Lung microvascular endothelial cell (primary cell): Measurements from ENCODE around the gene ALDH18A1. TPM values are rescaled to one million over a fixed set of nuclear protein-coding genes. Genes with fewer than 3 reads are reported as not detected.
A peak's percentile ranks its signal among the peaks of the same experiment; 100 is the strongest.

Experiments used
- DNase-seq, 2 donors: peaks; one replicate each; pipeline versions ENCODE4 v3.0.0 to v3.0.0-alpha.2; 2010; ENCODE audit warnings: low read depth in 2 of 2
- total RNA-seq: library from RNA; depleted of rRNA; stranded (reverse); fragments of >200 nt; gene quantifications from 2 replicates; pipeline ENCODE4 v1.2.1, GENCODE V29; 2014

The ALDH18A1 gene
- total RNA-seq, 1 donor from 2014 or later: 82.1 TPM

DNA sequence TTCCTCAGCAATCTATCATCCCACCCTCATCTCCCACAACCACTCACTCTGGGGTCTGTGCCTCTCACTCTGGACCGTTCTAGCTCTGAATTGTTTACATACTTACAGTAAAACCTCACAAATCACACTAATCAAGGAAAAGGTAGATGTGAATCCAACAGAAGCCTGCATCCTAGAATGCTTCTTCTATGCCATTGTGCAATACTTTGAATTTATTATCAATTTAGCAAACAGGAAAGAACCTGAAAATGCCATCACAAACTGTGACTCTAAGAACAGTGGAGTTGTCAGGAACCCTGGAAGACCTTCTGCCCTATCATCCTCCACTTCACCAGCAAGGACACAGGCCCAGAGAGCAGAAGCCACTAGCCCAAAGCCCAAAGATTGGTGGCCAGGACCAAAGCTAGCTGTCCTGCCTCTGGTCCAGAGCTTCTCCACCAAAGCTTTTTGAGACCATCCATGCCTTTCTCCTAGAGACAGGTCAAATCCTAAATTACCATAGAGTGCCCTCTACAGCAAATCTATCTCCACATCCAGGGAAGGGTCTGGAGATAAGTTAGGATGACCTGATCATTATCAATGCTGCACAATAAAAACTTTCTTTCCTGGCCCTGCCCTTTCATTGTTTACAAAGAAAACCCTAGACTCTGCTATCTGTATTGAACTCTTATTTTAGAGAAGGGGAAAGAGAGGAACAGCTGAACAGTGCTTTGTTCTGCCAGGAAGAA, 97.8 kb downstream of the ALDH18A1 start:
- DNase-seq: peak in 1 of 2 donors; percentile 9

DNA sequence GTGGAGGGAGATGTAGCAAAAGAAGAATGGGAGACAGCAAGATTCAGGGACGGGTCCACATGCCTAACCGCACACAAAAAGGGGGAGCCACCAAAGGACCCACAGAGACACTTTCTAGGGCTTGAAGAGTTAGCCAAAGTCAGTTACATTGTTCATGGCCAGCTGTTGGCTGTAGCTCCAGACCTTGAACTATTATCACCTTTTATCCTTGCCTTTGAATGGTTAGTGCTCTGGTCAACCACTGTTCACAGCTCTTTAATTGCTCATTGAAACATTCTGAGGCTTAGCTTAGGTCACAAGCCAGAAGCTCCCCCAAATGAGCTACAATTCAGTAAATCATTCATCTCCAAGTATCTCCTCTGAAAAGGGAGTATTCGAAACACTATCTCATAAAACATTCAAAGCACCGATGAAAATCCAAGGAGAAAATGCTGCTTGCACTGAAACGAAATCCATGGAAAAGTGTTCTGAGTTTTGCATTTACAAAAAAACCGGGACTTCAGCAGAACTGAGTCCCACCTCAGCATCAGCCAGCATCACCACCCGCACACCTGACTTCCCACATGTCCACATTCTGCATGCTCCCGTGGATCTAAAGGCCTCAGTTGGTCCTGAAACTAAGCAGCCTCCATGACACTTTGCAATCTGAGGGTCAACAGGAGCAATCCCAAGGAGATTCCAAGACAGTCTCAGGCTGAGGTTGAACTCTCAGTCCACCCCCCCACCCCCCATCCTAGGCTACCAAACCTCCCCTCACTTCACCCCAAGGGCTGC, 99.3 kb downstream of the ALDH18A1 start:
- DNase-seq: no peak

Other genes with a start within 250 kb of the ALDH18A1 start
- gene SORBS1, start 95.3 kb downstream of the ALDH18A1 start, total RNA-seq: 1.1 and 2.8 TPM in 2 replicates
- gene TCTN3, start 37.2 kb upstream of the ALDH18A1 start, total RNA-seq: 37.7 and 39.9 TPM in 2 replicates
- gene ENTPD1, start 99.5 kb upstream of the ALDH18A1 start, total RNA-seq: 2.6 and 10.2 TPM in 2 replicates